Nephron progenitor cell (in vitro differentiated cells): ENCODE measurements around the gene ETV4.

Source experiments
- DNase-seq: peaks from one replicate; pipeline ENCODE4 v3.0.0; 2021
- H3K27ac Mint-ChIP-seq: 2 replicates; pipeline ENCODE4 v1.8.0; 2021; ENCODE audit warnings: mild to moderate bottlenecking, moderate library complexity, mixed read lengths
- H3K27me3 Mint-ChIP-seq: 2 replicates; pipeline ENCODE4 v1.8.0; 2021; ENCODE audit warnings: mild to moderate bottlenecking, low read depth, mixed read lengths; ENCODE audit not compliant: poor library complexity
- H3K36me3 Mint-ChIP-seq: 2 replicates; pipeline ENCODE4 v1.8.0; 2021; ENCODE audit warnings: low read depth, mixed read lengths
- H3K4me1 Mint-ChIP-seq: 2 replicates; pipeline ENCODE4 v1.8.0; 2021; ENCODE audit warnings: mixed read lengths
- H3K4me3 Mint-ChIP-seq: 2 replicates; pipeline ENCODE4 v1.8.0; 2021; ENCODE audit warnings: mild to moderate bottlenecking, moderate library complexity, mixed read lengths
- H3K9me3 Mint-ChIP-seq: 2 replicates; pipeline ENCODE4 v1.8.0; 2021; ENCODE audit warnings: mild to moderate bottlenecking, moderate library complexity, mixed read lengths
- CTCF ChIP-seq: fragments of 200-600 bp; sonication (generic); IDR thresholded peaks from 2 replicates; pipeline ENCODE4 v1.5.0; 2021; ENCODE audit warnings: antibody characterized with exemption

The ETV4 gene

GRCh38 chr17:43534909-43535308 is 11.2 kb downstream of the ETV4 start:
- Mint-ChIP-seq H3K4me1 (peaks cover 48% of the 10 kb centered on the region), H3K36me3 (peaks cover 21% of the 10 kb centered on the region), H3K27me3 (peaks cover 24% of the 10 kb centered on the region), H3K4me3 (no peak overlapping the region), H3K27ac (no peak overlapping the region), H3K9me3 (no peaks in the 10 kb centered on the region)
- TF ChIP-seq CTCF = no peak
- no peak for DNase-seq

GRCh38 chr17:43533699-43534098 is 12.4 kb downstream of the ETV4 start:
- Mint-ChIP-seq H3K36me3 (peaks cover 24% of the 10 kb centered on the region), H3K9me3 (no peaks in the 10 kb centered on the region), H3K27ac (no peak overlapping the region), H3K27me3 (peaks cover 23% of the 10 kb centered on the region), H3K4me3 (no peak overlapping the region), H3K4me1 (peaks cover 48% of the 10 kb centered on the region)
- no peak for TF ChIP-seq CTCF
- no peak for DNase-seq

GRCh38 chr17:43532581-43532980 is 13.6 kb downstream of the ETV4 start:
- no peak overlapping the region for H3K27ac Mint-ChIP-seq
- peaks cover 21% of the 10 kb centered on the region for H3K27me3 Mint-ChIP-seq
- H3K36me3 Mint-ChIP-seq = peaks cover 25% of the 10 kb centered on the region
- no peak overlapping the region for H3K4me3 Mint-ChIP-seq
- no peak for TF ChIP-seq CTCF
- no peak for DNase-seq
- peaks cover 56% of the 10 kb centered on the region for H3K4me1 Mint-ChIP-seq
- no peaks in the 10 kb centered on the region for H3K9me3 Mint-ChIP-seq

GRCh38 chr17:43531955-43532354 is 14.2 kb downstream of the ETV4 start:
- H3K27ac Mint-ChIP-seq = no peak overlapping the region
- H3K27me3 Mint-ChIP-seq = peaks cover 21% of the 10 kb centered on the region
- no peak for DNase-seq
- no peak overlapping the region for H3K4me3 Mint-ChIP-seq
- no peaks in the 10 kb centered on the region for H3K9me3 Mint-ChIP-seq
- H3K36me3 Mint-ChIP-seq = peaks cover 29% of the 10 kb centered on the region
- TF ChIP-seq CTCF = no peak
- H3K4me1 Mint-ChIP-seq = peaks cover 62% of the 10 kb centered on the region

DNA sequence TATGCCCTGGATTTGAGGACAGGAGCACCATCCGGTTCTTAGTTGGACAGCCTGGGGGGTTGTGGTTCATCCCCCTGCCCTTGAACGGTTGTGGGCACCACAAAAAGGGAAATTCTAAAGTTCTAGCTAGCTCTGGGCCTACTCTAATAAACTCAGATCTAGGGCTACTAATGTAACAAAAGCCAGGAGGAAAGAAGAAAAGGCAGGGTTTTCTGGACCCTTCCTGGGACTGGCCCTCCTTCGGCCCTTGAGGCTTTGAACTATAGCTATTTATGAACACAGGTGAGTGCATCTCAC is 15.1 kb downstream of the ETV4 start:
- no peak for TF ChIP-seq CTCF
- H3K4me1 Mint-ChIP-seq = peaks cover 62% of the 10 kb centered on the region
- peaks cover 24% of the 10 kb centered on the region for H3K27me3 Mint-ChIP-seq
- DNase-seq = no peak
- no peaks in the 10 kb centered on the region for H3K9me3 Mint-ChIP-seq
- no peak overlapping the region for H3K4me3 Mint-ChIP-seq
- peaks cover 25% of the 10 kb centered on the region for H3K36me3 Mint-ChIP-seq
- H3K27ac Mint-ChIP-seq = no peak overlapping the region

GRCh38 chr17:43530288-43531081 is 15.7 kb downstream of the ETV4 start:
- peak overlapping the region; percentile 96 for H3K27ac Mint-ChIP-seq

More at GRCh38 chr17:43530288-43531081, 15.7 kb downstream of the ETV4 start:
- Mint-ChIP-seq H3K4me3 (peak overlapping the region; percentile 67), H3K36me3 (peaks cover 25% of the 10 kb centered on the region), H3K4me1 (peaks cover 64% of the 10 kb centered on the region), H3K9me3 (no peaks in the 10 kb centered on the region), H3K27me3 (peaks cover 22% of the 10 kb centered on the region)
- peak; percentile 97 for DNase-seq
- no peak for TF ChIP-seq CTCF
